Transverse colon (tissue), 4 donors: ENCODE results near the gene PCDHGA3. TPM values are rescaled to one million over a fixed set of nuclear protein-coding genes. Genes with fewer than 3 reads are reported as not detected.
"Not testable (repeated sequence)": the region's sequence is repeated elsewhere in the genome, so short reads cannot be mapped to it uniquely, and the experiment has no call there.

Experiments used
- DNase-seq: peaks from one replicate; pipeline ENCODE4 v3.0.0-alpha.2; 2019
- H3K27ac ChIP-seq, 4 donors: fragments of 200-600 bp; sonication (generic); 2 replicates each; pipeline ENCODE4 v1.5.1; 2016 to 2018; ENCODE audit warnings: inconsistent platforms in 4 of 4
- H3K27me3 ChIP-seq: fragments of 200-600 bp; sonication (generic); 2 replicates; pipeline ENCODE4 v1.5.1; 2017; ENCODE audit warnings: inconsistent platforms
- H3K36me3 ChIP-seq, 4 donors: fragments of 200-600 bp; sonication (generic); 2 replicates each; pipeline ENCODE4 v1.5.1; 2017 to 2019; ENCODE audit warnings: inconsistent platforms in 4 of 4
- H3K4me1 ChIP-seq, 4 donors: fragments of 200-600 bp; sonication (generic); 2 replicates each; pipeline ENCODE4 v1.5.1; 2017 to 2020; ENCODE audit warnings: inconsistent platforms in 4 of 4
- H3K4me3 ChIP-seq, 4 donors: fragments of 200-600 bp; sonication (generic); 1 replicate in 1 of 4; 2 replicates in 3 of 4; pipeline versions ENCODE4 v1.5.1 to v1.6.1; 2017 to 2019; ENCODE audit warnings: inconsistent platforms in 4 of 4
- H3K9me3 ChIP-seq, 2 donors: fragments of 200-600 bp; sonication (generic); 2 replicates each; pipeline ENCODE4 v1.5.1; 2017 to 2019; ENCODE audit warnings: inconsistent platforms in 2 of 2
- CTCF ChIP-seq, 5 experiments: fragments of 200-600 bp in 3 of 5; fragments of 450-650 bp in 2 of 5; sonication (generic) in 3 of 5; IDR thresholded peaks; 1 replicate in 2 of 5; 2 replicates in 3 of 5; pipeline ENCODE4 v1.5.1; 2016 to 2017; ENCODE audit warnings: antibody characterized with exemption in 5 of 5, inconsistent platforms in 3 of 5, mild to moderate bottlenecking in 2 of 5, moderate library complexity in 1 of 5
- EP300 ChIP-seq: sonication (generic); formaldehyde crosslinking; IDR thresholded peaks from one replicate; pipeline ENCODE4 v1.6.1; 2017; ENCODE audit warnings: antibody characterized with exemption, low read depth
- POLR2A ChIP-seq: fragments of 450-650 bp; IDR thresholded peaks from one replicate; pipeline ENCODE4 v1.6.1; 2016; ENCODE audit warnings: antibody characterized with exemption, mild to moderate bottlenecking, moderate library complexity
- POLR2AphosphoS5 ChIP-seq, 3 donors: sonication (generic); formaldehyde crosslinking; IDR thresholded peaks; one replicate each; pipeline ENCODE4 v1.6.1; 2016; ENCODE audit warnings: antibody characterized with exemption in 3 of 3
- WGBS, 2 donors: methylation state at CpG; one replicate each; pipeline ENCODE4 v1.1.5; 2018; ENCODE audit warnings: low coverage in 1 of 2; 5-methylcytosine and 5-hydroxymethylcytosine counted together
- in situ Hi-C, 4 donors: fragments of 200-750 bp; cut with MboI; loops; one replicate each; pipeline versions ENCODE4 v1.15.0 to v1.15.1; 2017; ENCODE audit warnings: low sequenced_read_pairs in 3 of 4, low pct_ligation_motif_present in 1 of 4, low pct_unique_long_range_greater_than_20kb in 1 of 4
- intact Hi-C: fragments of 100-400 bp; cut with DNase I; formaldehyde crosslinking; loops from one replicate; pipeline ENCODE4 v1.15.1; 2023; ENCODE audit warnings: low total_unique reads
- total RNA-seq, 4 donors: library from RNA; depleted of rRNA; stranded (reverse); fragments of >200 nt; gene quantifications; one replicate each; pipeline ENCODE4 v1.1.0, GENCODE V29; 2016

The PCDHGA3 gene
- total RNA-seq, 4 donors from 2014 or later: 0.55 to 4.9 (median 1.1) TPM

- in situ Hi-C loops: no loop called here
- no peaks in the 10 kb centered on the region for H3K4me1 ChIP-seq
- H3K36me3 ChIP-seq: no peaks in the 10 kb centered on the region
- TF ChIP-seq POLR2A (no peak), EP300 (no peak), CTCF (IDR thresholded peaks at IDR 0.05) (no peak), POLR2AphosphoS5 (IDR thresholded peaks at IDR 0.05) (no peak)
- H3K9me3 ChIP-seq: peaks cover 28 to 45% of the 10 kb centered on the region in 2 donors
- peaks cover 28% of the 10 kb centered on the region for H3K27me3 ChIP-seq
- DNase-seq: no peak
- intact Hi-C loops: loop anchor here (10.0 kb wide), 1 partner anchor 237 kb away; no protein-coding TSS in a partner anchor
- no peak overlapping the region for H3K4me3 ChIP-seq
- H3K27ac ChIP-seq: no peak overlapping the region
- WGBS, 2 donors: 81% methylated on average over 8 of the region's 8 CpGs; no CpG with 5 or more reads in 1 of the 2 donors
These were observed 15.4 kb upstream of the PCDHGA3 start for GRCh38 chr5:141328231-141328630.

GRCh38 chr5:141330299-141331080 is 13.1 kb upstream of the PCDHGA3 start, which contains the start of gene PCDHGA1:
Gene PCDHGA1 (plus strand): TSS chr5:141330514.
- TF ChIP-seq CTCF (IDR thresholded peaks at IDR 0.05) (peak in 1 of 5 experiments; percentile 14), POLR2AphosphoS5 (IDR thresholded peaks at IDR 0.05) (no peak), EP300 (no peak)
- no peak for DNase-seq
- Histone ChIP-seq H3K36me3 (peaks cover 0 to 3% (median 0%) of the 10 kb centered on the region in 4 donors), H3K27ac (no peak within 1 kb of the TSS), H3K4me3 (no peak within 1 kb of the TSS), H3K9me3 (peaks cover 45 to 67% of the 10 kb centered on the region in 2 donors), H3K27me3 (peaks cover 49% of the 10 kb centered on the region), H3K4me1 (no peaks in the 10 kb centered on the region)
- in situ Hi-C loops (no loop called here), intact Hi-C loops (no loop called here)
- WGBS, 2 donors: 48 to 63% methylated on average over 14 to 21 of the region's 21 CpGs

GRCh38 chr5:141332571-141332970 is 11.1 kb upstream of the PCDHGA3 start:
- H3K27ac ChIP-seq, H3K36me3 ChIP-seq, H3K4me1 ChIP-seq, in situ Hi-C loops, intact Hi-C loops, H3K4me3 ChIP-seq, DNase-seq: not testable (repeated sequence)
- H3K9me3 ChIP-seq: peaks cover 51 to 77% of the 10 kb centered on the region in 2 donors
- 74% methylated on average over 38 of the region's 39 CpGs; no CpG with 5 or more reads in 1 of the 2 donors for WGBS, 2 donors
- H3K27me3 ChIP-seq: peaks cover 69% of the 10 kb centered on the region

GRCh38 chr5:141338538-141339306 is 4.9 kb upstream of the PCDHGA3 start, which contains the start of gene PCDHGA2:
Gene PCDHGA2 (plus strand): TSS chr5:141338760.
- Histone ChIP-seq H3K9me3 (peaks cover 48 to 68% of the 10 kb centered on the region in 2 donors), H3K4me3 (peak within 1 kb of the TSS in 1 of 4 donors; percentile 19), H3K27me3 (peaks cover 61% of the 10 kb centered on the region), H3K4me1 (no peaks in the 10 kb centered on the region), H3K27ac (no peak within 1 kb of the TSS), H3K36me3 (peaks cover 0 to 3% (median 0%) of the 10 kb centered on the region in 4 donors)
- DNase-seq: no peak
- intact Hi-C loops (no loop called here), in situ Hi-C loops (no loop called here)
- WGBS, 2 donors: 7 to 37% methylated on average over 6 to 27 of the region's 27 CpGs
- TF ChIP-seq POLR2AphosphoS5 (IDR thresholded peaks at IDR 0.05): no peak
- no peak for TF ChIP-seq CTCF (IDR thresholded peaks at IDR 0.05)
- no peak for TF ChIP-seq EP300
- no peak for TF ChIP-seq POLR2A

GRCh38 chr5:141340781-141341354 is 2.8 kb upstream of the PCDHGA3 start:
- H3K36me3 ChIP-seq, DNase-seq, H3K27ac ChIP-seq, in situ Hi-C loops, H3K4me1 ChIP-seq, H3K4me3 ChIP-seq, intact Hi-C loops: not testable (repeated sequence)
- WGBS, 2 donors: 82 to 91% methylated on average over 2 to 41 of the region's 45 CpGs
- Histone ChIP-seq H3K9me3 (peaks cover 44 to 68% of the 10 kb centered on the region in 2 donors), H3K27me3 (peaks cover 42% of the 10 kb centered on the region)
